Non-pigmented ciliary epithelial cell (primary cell): ENCODE measurements around the gene SLC22A1.
"Not testable (repeated sequence)": the region's sequence is repeated elsewhere in the genome, so short reads cannot be mapped to it uniquely, and the experiment has no call there.

Experiments used
- DNase-seq: peaks from one replicate; pipeline ENCODE4 v3.0.0-alpha.2; 2010; ENCODE audit warnings: low read depth

SLC22A1 gene

GRCh38 chr6:160121558-160121957 lies at the start of gene SLC22A1:
TSS of gene SLC22A1 (plus strand) at chr6:160121815. CDS start at chr6:160121936, 121 bp downstream.
- DNase-seq, result no peak

DNA sequence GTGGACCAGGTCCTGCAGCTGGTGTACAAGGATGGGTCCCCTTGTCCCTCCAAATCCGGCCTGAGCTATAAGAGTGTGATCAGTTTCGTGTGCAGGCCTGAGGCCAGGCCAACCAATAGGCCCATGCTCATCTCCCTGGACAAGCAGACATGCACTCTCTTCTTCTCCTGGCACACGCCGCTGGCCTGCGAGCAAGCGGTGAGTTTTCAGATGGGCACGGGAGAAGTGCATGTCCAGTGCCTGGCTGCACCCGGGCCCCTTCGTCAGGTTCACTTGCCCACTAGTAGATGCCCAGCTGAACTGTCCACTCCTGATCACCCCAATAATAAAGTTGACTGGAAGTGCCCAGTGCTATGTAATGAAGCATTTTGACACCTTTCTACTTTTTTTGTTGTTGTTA lies 48.3 kb upstream of the SLC22A1 start:
- no peak for DNase-seq

DNA sequence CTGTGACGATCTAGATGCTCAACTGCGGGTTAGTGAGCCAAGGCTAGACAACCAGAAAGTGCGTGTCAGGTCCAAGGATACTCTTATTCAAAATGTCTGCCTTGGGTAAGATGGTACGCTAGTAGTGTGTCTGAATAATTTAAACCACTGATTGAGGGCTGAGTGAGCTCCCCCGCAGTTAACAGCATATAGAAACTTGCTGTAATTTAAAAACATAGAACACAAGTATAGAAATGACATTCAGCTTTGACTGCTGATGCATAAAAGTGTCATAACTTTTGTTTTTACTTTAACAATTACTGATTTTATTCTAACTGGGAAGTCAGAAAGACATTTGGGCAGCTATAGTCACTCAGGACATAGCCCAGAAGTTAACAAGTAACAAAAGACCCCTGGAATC lies 45.6 kb upstream of the SLC22A1 start:
- DNase-seq, result no peak

DNA sequence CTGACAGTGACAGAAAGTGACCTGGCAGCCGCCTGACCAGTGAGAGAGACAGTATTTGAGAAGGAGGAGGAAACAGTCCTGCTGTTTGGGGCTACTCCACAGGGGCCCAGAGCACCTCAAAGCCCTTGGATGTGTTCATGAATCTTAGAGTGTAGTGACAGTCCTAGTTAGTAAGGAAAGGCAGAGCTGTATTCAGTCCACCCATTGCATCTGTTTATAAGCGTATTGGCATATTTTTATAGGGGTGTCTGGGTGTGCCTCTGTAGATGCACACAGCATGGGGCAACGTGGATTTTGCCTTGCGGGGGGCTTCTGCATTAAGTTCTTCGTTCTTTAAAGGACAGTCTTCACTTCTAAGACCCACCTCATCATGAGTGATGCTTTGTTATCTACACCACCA lies 44.6 kb upstream of the SLC22A1 start:
- DNase-seq, result no peak

DNA sequence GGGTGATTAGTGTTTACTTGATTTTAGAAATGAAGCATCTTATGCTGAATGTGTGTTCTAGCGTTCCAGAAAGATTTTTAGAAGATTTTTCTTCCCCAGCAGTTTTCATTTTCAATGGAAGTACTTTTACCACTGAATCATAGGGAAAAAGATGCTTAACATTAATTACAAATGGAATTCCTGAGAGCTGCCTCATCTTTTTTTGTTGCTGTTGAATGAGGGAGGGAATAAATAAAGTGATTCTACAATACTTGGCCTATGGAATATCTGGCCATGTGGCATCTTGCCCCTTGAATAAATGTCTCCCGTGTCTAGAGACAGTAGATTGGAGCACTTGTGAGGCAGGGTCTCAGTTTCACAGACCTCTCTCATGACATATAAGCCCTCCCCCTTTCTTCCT lies 44.1 kb upstream of the SLC22A1 start:
- no peak for DNase-seq

GRCh38 chr6:160078883-160079685 lies 42.5 kb upstream of the SLC22A1 start:
- DNase-seq, result no peak

DNA sequence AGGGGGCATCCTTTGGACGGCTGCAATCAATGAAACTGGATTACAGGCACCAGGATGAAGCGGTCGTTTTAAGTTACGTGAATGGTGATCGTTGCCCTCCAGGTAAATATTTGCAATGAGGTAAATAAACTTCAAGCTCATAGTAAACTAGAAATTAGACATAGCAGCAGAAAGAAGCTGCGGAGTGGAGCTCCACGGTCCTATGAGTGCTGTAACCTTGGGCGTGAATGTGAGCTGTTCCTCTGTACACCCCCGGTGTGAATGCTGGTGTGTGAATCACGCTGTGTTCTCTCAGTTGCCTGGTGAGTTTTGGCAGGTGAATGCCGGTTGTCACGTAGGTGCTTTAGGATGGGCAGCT lies 42.0 kb upstream of the SLC22A1 start:
- DNase-seq, result no peak

DNA sequence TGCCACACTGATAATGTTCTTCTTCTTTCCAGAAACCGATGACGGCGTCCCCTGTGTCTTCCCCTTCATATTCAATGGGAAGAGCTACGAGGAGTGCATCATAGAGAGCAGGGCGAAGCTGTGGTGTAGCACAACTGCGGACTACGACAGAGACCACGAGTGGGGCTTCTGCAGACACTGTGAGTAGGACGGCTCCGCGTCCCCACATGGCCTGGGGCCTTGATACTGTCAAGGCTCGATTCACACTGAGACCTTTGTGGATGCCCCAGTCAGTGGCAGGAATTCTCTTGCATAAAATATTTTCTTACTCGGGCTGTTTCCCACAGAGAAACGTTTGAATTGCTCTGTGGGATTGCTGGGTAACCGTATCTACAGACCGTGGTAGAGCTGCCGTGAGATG lies 41.5 kb upstream of the SLC22A1 start:
- no peak for DNase-seq

- DNase-seq, result no peak
Measured at GRCh38 chr6:160081398-160081797, 40.2 kb upstream of the SLC22A1 start.

DNA sequence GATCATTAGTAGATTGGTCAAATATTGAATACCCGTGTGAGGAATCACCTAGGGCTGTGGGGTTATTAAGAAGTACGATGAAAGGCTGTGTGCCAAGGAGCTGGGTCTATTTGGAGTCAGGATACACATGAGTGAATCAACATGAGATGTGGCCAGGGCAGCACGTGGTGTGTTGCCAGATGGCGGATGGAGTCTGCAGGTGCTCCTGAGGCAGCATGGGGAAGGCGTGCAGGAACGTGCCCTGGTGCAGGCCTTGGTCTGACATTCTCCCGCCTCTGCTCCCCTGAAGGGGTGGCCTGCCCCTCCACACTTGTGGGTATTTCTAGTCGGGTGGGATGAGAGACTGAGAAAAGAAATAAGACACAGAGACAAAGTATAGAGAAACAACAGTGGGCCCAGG lies 39.0 kb upstream of the SLC22A1 start:
- no peak for DNase-seq

DNA sequence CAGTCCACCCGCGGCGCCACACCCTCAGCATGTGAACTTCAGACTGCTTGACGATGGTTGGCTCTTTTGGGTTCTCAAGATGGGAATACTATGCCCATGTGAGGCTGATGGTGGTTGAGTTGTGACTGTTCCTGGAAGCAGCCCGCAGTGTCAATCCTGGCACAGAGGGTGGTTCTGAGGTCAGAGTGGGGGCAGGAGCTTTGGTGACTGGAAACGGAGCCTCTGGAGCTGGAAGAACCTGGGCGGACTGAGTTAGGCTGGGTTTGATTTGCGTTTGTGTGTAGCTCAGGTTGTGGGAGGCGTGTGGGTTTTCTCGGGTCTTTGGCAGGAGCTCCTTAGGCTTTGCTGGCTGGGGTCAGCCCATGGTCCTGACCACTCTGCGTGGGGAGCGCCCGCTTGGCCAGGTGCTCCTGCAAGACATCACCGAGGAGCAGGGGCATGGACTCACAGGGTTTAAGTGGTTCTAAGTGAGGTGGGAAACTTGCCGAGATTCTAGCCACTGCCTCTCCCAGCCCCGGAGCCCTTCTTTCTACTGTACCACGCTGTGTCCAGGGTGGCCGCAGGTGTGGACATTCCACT lies 37.3 kb upstream of the SLC22A1 start:
- no peak for DNase-seq

GRCh38 chr6:160085226-160085625 lies 36.4 kb upstream of the SLC22A1 start:
- no peak for DNase-seq

DNA sequence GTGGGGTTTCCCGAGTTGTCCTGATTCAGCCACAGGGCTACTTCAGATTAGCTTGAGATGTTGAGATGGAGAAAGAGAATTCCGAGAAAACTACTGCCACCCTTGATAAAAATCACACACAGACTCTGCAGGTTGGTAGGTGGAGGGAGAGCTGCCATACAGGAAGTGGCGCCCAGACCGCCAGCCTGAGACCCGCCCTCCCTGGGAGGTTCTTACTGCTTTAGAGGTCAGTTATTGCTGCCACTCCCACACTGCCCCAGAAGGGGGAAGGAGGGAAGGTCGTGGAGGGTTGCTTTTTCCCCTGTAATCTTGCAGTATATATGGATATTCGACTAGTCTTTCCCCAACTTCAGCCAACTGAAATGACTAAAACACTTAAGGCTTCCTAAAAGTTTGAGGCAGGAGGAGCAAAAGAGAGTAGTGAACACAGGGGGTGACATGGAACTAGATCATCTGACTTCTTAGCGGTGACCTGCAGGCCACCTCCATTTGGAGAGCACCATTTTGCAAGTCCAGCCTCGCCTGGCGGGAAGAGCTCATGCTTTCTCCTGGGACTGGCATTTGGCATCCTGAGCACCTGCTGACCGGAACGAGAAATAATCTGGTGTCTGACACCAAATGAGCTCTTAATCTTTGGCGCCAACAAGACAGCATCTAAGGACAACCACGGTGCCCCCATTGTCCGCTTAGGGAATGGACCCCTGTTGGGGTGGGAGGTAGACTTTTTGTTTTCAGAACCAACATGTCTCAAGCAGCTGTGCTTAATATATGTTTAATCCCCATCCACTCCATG lies 35.7 kb upstream of the SLC22A1 start:
- DNase-seq, result no peak

GRCh38 chr6:160086754-160087153 lies 34.9 kb upstream of the SLC22A1 start:
- DNase-seq, result no peak

- DNase-seq, result peak; percentile 66
Measured at GRCh38 chr6:160088069-160088783, 33.4 kb upstream of the SLC22A1 start.

DNA sequence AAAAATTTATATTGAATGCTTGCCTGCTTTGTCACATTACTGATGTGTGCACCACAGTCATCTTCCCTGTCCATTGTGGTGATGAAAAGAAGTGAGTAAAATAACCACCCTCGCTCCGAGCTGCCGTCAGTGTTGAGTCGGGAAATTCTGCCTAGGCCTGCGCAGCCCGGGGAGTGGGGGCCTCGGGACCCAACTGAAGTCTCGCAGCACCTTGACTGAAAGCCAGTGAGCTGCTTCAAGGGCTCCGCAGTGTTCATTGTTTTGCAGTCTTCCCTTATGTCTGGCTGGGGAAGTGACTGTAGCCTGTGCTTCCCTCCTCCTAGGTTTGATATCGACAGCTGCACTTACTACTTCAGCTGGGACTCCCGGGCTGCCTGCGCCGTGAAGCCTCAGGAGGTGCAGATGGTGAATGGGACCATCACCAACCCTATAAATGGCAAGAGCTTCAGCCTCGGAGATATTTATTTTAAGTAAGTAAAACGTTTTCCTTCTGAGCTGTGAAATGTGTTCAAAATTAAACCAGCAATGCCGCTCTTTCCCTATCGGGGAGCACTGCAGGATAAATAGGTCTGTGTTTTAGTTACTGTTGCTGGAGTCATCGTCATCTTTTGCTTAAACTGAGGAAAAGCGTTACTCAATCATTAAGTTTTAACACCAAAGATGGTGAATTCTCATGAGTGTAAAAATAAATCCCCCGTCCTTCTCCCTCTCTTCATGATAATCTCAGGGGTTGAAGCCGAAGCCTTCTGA lies 32.7 kb upstream of the SLC22A1 start:
- no peak for DNase-seq

DNA sequence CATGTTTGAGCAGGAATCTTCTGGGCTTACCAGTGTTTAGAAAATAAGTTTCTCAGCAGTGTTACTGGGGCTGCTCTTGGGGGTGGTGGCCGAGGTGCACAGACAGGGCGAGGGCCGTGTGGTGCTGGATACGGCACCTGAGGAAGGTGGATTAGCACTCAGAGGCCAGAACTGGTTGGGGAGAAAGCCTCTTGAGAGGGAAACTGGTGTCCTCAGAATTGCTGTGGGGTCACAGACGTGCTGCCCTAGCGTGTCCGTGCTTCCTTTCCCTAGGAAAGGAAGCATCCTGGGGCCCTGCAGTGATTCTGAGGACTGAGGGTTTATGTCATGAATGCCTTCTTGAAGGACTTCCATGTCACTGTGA lies 32.1 kb upstream of the SLC22A1 start:
- DNase-seq, result no peak

GRCh38 chr6:160090442-160091239 lies 31.0 kb upstream of the SLC22A1 start:
- not testable (repeated sequence) for DNase-seq

DNA sequence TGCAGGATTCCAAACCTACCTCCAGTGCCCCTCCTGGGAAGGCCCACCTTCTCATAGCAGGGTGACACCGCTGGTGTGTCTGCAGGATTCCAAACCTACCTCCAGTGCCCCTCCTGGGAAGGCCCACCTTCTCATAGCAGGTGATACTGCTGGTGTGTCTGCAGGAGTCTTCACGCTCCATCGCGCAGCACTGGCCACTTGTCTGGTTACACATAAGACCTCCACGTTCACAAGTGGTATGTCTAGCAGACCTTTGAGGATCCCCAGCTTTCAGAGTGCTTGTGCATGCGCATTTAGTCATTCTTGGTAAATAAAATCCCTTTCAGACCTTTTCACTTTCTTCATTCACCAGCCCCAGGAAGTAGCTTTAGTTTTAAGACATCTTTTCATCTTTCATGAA lies 29.4 kb upstream of the SLC22A1 start:
- DNase-seq, result not testable (repeated sequence)

DNA sequence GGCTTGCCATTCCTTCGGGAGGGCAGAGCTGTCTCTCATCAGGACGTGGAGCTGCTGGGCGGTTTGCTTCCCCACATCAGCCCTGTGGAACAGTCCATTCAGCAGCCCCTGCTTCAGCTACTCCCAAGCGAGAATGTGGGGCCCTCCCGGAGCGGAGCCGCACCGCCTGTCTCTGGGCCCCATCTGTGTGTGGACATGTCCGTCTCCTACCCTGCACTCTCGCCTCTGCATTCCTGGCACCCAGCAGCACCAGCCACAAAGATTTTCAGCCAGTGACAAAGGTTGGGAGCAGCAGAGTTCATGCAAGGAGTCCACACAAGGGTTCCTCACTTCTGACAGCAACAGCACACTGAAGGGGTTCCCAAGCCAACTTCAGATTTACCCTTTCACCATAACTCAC lies 29.0 kb upstream of the SLC22A1 start:
- no peak for DNase-seq

- no peak for DNase-seq
Measured at GRCh38 chr6:160093061-160093460, 28.6 kb upstream of the SLC22A1 start.
